CD4-positive, CD25-positive, alpha-beta regulatory T cell (primary cell): ENCODE results near the gene KRTAP29-1. TPM values are rescaled to one million over a fixed set of nuclear protein-coding genes. Genes with fewer than 3 reads are reported as not detected.
"Not testable (repeated sequence)": the region's sequence is repeated elsewhere in the genome, so short reads cannot be mapped to it uniquely, and the experiment has no call there.

ENCODE experiments used
- ATAC-seq, 2 donors: fragments of 150-1000 bp; cut with Tn5 transposase; one replicate each; pipeline ENCODE4 v1.10.0; 2021; ENCODE audit warnings: low read depth in 2 of 2, moderate number of reproducible peaks in 2 of 2, moderate library complexity in 1 of 2
- DNase-seq, 3 donors: peaks; one replicate each; pipeline versions ENCODE4 v3.0.0 to v3.0.0-alpha.2; 2012 to 2022; ENCODE audit warnings: mixed read lengths in 1 of 3
- H3K27ac ChIP-seq: one replicate; pipeline ENCODE4 v1.7.0; 2013; ENCODE audit warnings: mild to moderate bottlenecking, low read length; ENCODE audit not compliant: insufficient read depth, poor library complexity, severe bottlenecking
- H3K27me3 ChIP-seq: one replicate; pipeline ENCODE4 v1.7.0; 2013; ENCODE audit warnings: low read length; ENCODE audit not compliant: control insufficient read depth, insufficient read depth
- H3K36me3 ChIP-seq: one replicate; pipeline ENCODE4 v1.7.0; 2013; ENCODE audit warnings: mild to moderate bottlenecking, low read length, moderate library complexity; ENCODE audit not compliant: control insufficient read depth, insufficient read depth
- H3K4me1 ChIP-seq: 2 replicates; pipeline ENCODE4 v1.7.0; 2013; ENCODE audit warnings: mild to moderate bottlenecking, low read length; ENCODE audit not compliant: insufficient read depth, control insufficient read depth, poor library complexity, severe bottlenecking
- H3K4me3 ChIP-seq: one replicate; pipeline ENCODE4 v1.7.0; 2013; ENCODE audit warnings: low read depth, mild to moderate bottlenecking, low read length, moderate library complexity
- H3K9me3 ChIP-seq, 2 experiments: 1 replicate in 1 of 2; 2 replicates in 1 of 2; pipeline ENCODE4 v1.7.0; 2013; ENCODE audit warnings: low read length in 2 of 2, mild to moderate bottlenecking in 1 of 2, moderate library complexity in 1 of 2; ENCODE audit not compliant: control insufficient read depth in 2 of 2
- H3K27ac Mint-ChIP-seq, 3 donors: one replicate each; pipeline ENCODE4 v1.8.0; 2020 to 2022; ENCODE audit warnings: mild to moderate bottlenecking in 3 of 3, mixed read lengths in 3 of 3, moderate library complexity in 2 of 3
- H3K27me3 Mint-ChIP-seq: one replicate; pipeline ENCODE4 v1.8.0; 2022; ENCODE audit warnings: mild to moderate bottlenecking, mixed read lengths
- H3K36me3 Mint-ChIP-seq: one replicate; pipeline ENCODE4 v1.8.0; 2020; ENCODE audit warnings: mixed read lengths
- H3K4me1 Mint-ChIP-seq, 4 donors: one replicate each; pipeline ENCODE4 v1.8.0; 2020 to 2022; ENCODE audit warnings: mixed read lengths in 4 of 4, mild to moderate bottlenecking in 1 of 4
- H3K4me3 Mint-ChIP-seq, 4 donors: one replicate each; pipeline ENCODE4 v1.8.0; 2020 to 2022; ENCODE audit warnings: mild to moderate bottlenecking in 4 of 4, mixed read lengths in 4 of 4, moderate library complexity in 3 of 4
- H3K9me3 Mint-ChIP-seq, 7 donors: one replicate each; pipeline ENCODE4 v1.8.0; 2020 to 2022; ENCODE audit warnings: mixed read lengths in 7 of 7, mild to moderate bottlenecking in 3 of 7, moderate library complexity in 2 of 7
- polyA plus RNA-seq, 4 donors: library from polyadenylated mRNA; unstranded; fragments of 300-500 nt; fragmentation: Illumina TruSeq; gene quantifications; one replicate each; pipeline ENCODE4 v1.2.3, GENCODE V29; 2021
- total RNA-seq: library from RNA; stranded (reverse); gene quantifications from one replicate; pipeline ENCODE4 v1.2.3, GENCODE V29; 2022

KRTAP29-1 gene
- total and polyA plus RNA-seq, 5 donors from 2014 or later: 0.63 TPM; not detected in 4

DNA sequence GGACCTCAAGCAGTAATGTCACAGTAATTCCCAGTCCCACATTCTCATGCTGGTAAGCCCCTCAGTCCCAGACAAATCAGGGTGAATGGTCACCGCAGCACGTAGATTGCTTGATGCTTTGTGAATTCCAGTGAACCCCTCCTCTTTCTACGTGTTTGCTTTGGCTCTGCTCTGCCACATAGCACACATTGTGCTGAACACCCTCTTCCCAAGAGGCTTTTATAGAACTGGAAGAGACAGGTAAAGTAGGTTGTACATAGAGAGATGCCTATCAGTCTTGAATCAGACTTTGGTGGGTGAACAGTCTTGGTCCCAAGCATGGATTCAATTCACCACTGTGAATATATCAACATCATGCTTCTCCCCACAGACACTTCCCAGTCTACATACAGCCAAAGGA lies 38.1 kb downstream of the KRTAP29-1 start:
- Histone ChIP-seq H3K4me3 (no peak overlapping the region), H3K27me3 (peaks cover 14% of the 10 kb centered on the region), H3K27ac (no peak overlapping the region), H3K4me1 (no peaks in the 10 kb centered on the region), H3K9me3 (no peaks in the 10 kb centered on the region), H3K36me3 (no peaks in the 10 kb centered on the region)
- no peak overlapping the region for H3K4me3 Mint-ChIP-seq
- H3K27ac Mint-ChIP-seq: peak overlapping the region in 1 of 3 donors; percentile 15
- no peak for ATAC-seq
- H3K9me3 Mint-ChIP-seq: peaks cover 0 to 2% (median 0%) of the 10 kb centered on the region in 7 donors
- DNase-seq: no peak
- peaks cover 4% of the 10 kb centered on the region for H3K36me3 Mint-ChIP-seq
- peaks cover 0 to 18% (median 8%) of the 10 kb centered on the region in 4 donors for H3K4me1 Mint-ChIP-seq
- H3K27me3 Mint-ChIP-seq: peaks cover 31% of the 10 kb centered on the region

DNA sequence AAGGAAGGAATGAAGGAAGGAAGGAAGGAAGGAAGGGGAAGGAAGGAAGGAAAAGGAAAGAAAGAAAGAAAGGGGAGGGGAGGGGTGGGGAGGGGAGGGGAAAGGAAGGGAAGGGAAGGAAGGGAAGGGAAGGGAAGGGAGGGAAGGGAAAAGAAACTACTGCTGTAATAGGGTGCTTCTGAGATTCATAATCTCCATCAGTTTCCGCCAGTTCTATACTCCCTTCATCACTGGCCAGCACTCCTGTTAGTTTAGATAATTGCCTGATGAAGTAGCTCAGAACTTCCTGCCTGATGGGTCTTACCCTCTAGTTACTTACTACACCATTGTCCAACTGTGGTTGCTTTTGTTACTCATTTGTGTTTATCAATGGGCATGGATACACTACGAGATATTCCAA lies 39.4 kb downstream of the KRTAP29-1 start:
- ATAC-seq (no peak), DNase-seq (no peak)
- Histone ChIP-seq H3K4me3 (no peak overlapping the region), H3K36me3 (no peaks in the 10 kb centered on the region), H3K9me3 (no peaks in the 10 kb centered on the region), H3K4me1 (no peaks in the 10 kb centered on the region), H3K27me3 (peaks cover 20% of the 10 kb centered on the region), H3K27ac (no peak overlapping the region)
- no peak overlapping the region for H3K4me3 Mint-ChIP-seq
- H3K27ac Mint-ChIP-seq: no peak overlapping the region
- peaks cover 0 to 18% (median 8%) of the 10 kb centered on the region in 4 donors for H3K4me1 Mint-ChIP-seq
- peaks cover 37% of the 10 kb centered on the region for H3K27me3 Mint-ChIP-seq
- peaks cover 4% of the 10 kb centered on the region for H3K36me3 Mint-ChIP-seq
- H3K9me3 Mint-ChIP-seq: peaks cover 0 to 2% (median 0%) of the 10 kb centered on the region in 7 donors

DNA sequence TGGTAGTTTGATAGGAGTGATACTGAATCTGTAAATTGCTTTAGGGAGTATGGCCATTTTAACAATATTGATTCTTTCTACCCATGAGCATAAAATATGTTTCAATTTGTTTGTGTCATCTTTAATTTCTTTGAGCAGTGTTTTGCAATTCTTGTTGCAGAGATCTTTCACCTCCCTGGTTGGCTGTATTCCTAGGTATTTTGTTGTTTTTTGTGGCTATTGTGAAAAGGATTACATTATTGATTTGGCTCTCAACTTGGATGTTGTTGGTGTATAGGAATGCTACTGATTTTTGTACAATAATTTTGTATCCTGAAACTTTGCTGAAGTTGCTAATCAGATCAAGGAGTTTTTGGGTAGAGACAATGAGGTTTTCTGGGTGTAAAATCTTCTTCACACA lies 44.2 kb downstream of the KRTAP29-1 start:
- Histone ChIP-seq H3K36me3 (no peaks in the 10 kb centered on the region), H3K27ac (no peak overlapping the region), H3K4me1 (no peaks in the 10 kb centered on the region), H3K4me3 (no peak overlapping the region), H3K9me3 (no peaks in the 10 kb centered on the region), H3K27me3 (peaks cover 32% of the 10 kb centered on the region)
- Mint-ChIP-seq H3K4me3 (no peak overlapping the region), H3K9me3 (peaks cover 0 to 2% (median 0%) of the 10 kb centered on the region in 7 donors), H3K27me3 (peaks cover 49% of the 10 kb centered on the region), H3K4me1 (peaks cover 0 to 12% (median 3%) of the 10 kb centered on the region in 4 donors), H3K27ac (no peak overlapping the region), H3K36me3 (peaks cover 4% of the 10 kb centered on the region)
- ATAC-seq: no peak
- no peak for DNase-seq

DNA sequence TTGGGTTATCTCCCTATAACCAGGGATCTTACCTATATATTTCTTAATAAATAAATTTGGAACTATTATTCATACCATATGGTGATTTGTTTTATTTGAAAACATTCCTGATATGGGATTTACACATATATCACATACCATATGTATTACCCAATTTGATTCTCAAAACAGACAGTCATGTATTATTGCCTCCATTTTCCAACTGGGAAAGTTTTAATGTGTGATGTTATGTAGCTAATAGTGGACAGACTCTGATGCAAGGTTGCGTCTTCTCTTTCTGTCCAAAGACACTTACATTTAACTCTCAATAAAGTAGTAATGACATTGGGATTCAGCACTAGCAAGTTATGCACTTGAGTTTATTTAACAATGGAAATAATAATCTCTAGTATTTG lies 46.4 kb downstream of the KRTAP29-1 start:
- Mint-ChIP-seq H3K4me3 (no peak overlapping the region), H3K27me3 (peaks cover 49% of the 10 kb centered on the region)

DNA sequence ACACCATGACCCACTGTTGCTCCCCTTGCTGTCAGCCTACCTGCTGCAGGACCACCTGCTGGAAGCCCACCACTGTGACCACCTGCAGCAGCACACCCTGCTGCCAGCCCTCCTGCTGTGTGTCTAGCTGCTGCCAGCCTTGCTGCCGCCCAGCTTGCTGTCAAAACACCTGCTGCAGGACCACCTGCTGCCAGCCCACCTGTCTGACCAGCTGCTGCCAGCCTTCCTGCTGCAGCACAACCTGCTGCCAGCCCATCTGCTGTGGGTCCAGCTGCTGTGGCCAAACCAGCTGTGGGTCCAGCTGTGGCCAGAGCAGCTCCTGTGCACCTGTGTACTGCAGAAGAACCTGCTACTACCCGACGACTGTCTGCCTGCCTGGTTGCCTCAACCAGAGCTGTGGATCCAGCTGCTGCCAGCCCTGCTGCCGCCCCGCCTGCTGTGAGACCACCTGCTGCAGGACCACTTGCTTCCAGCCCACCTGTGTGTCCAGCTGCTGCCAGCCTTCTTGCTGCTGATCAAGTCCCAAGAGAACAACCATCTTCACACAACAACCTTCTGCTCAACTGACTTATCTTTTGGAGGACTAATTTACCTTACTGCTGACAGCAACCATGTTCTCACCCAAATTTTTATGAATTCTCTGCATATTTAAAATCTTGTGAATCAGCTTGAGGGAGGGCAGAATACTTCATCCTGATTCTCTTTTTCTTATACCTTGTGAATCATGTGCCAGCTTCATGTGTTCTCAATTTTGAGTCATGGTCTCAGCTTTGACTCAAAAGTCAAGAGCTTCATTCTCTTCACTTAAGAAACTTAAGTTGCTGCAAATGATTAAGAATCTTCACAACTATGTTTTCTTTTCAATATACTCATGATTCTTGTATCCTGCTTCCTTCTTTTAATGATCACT lies 47.0 kb downstream of the KRTAP29-1 start, which contains the start of gene KRTAP9-9:
Gene KRTAP9-9 (plus strand): TSS at position 4 of the 910 bp plus-strand sequence.
- not testable (repeated sequence) for H3K4me3 Mint-ChIP-seq, H3K9me3 Mint-ChIP-seq

More for the DNA sequence above, 46.4 kb downstream of the KRTAP29-1 start:
- no peaks in the 10 kb centered on the region for H3K4me1 ChIP-seq
- no peaks in the 10 kb centered on the region for H3K9me3 ChIP-seq
- H3K27me3 ChIP-seq: peaks cover 28% of the 10 kb centered on the region
- Mint-ChIP-seq H3K27ac (no peak overlapping the region), H3K4me1 (peaks cover 0 to 9% (median 3%) of the 10 kb centered on the region in 4 donors), H3K9me3 (peaks cover 0 to 2% (median 0%) of the 10 kb centered on the region in 7 donors), H3K36me3 (peaks cover 2% of the 10 kb centered on the region)
- H3K27ac ChIP-seq: no peak overlapping the region
- no peak overlapping the region for H3K4me3 ChIP-seq
- H3K36me3 ChIP-seq: no peaks in the 10 kb centered on the region
- ATAC-seq (no peak), DNase-seq (no peak)

DNA sequence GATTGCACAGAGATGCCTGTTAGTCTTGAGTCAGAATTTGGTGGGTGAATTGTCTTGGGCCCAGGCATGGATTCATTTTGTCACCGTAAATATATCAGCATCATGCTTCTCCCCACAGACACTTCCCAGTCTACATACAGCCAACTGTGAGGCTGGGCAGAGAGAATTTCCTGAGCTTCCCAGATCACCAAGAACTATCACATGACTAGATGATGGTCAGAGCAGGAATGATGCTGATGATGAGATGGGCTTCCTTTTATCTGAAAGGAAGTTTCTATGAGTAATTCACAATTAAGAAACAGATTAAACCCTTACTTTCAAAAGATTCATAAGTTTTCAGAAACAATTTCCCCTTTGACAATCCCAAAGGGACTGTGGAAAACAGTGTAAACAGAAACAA lies 47.8 kb downstream of the KRTAP29-1 start:
- H3K4me1 ChIP-seq: no peaks in the 10 kb centered on the region
- no peak for ATAC-seq

More for the DNA sequence above, 47.0 kb downstream of the KRTAP29-1 start, which contains the start of gene KRTAP9-9:
- ATAC-seq, H3K4me1 ChIP-seq, H3K36me3 ChIP-seq, H3K4me1 Mint-ChIP-seq, H3K36me3 Mint-ChIP-seq, H3K27ac ChIP-seq, H3K4me3 ChIP-seq, H3K9me3 ChIP-seq, DNase-seq: not testable (repeated sequence)
- Mint-ChIP-seq H3K27ac (peak within 1 kb of the TSS in 1 of 3 donors; percentile 15), H3K27me3 (peaks cover 46% of the 10 kb centered on the region)
- peaks cover 28% of the 10 kb centered on the region for H3K27me3 ChIP-seq

More for the DNA sequence above, 47.8 kb downstream of the KRTAP29-1 start:
- Mint-ChIP-seq H3K27me3 (peaks cover 51% of the 10 kb centered on the region), H3K4me1 (peaks cover 0 to 4% (median 1%) of the 10 kb centered on the region in 4 donors), H3K4me3 (no peak overlapping the region), H3K27ac (no peak overlapping the region), H3K36me3 (no peaks in the 10 kb centered on the region), H3K9me3 (peaks cover 0 to 2% (median 0%) of the 10 kb centered on the region in 7 donors)
- Histone ChIP-seq H3K9me3 (no peaks in the 10 kb centered on the region), H3K4me3 (no peak overlapping the region), H3K27me3 (peaks cover 26% of the 10 kb centered on the region), H3K36me3 (no peaks in the 10 kb centered on the region), H3K27ac (no peak overlapping the region)
- no peak for DNase-seq
